ENCODE measurements around the gene KLHDC8B.

Gene KLHDC8B

GRCh38 chr3:49161197-49161596, 10.2 kb upstream of the KLHDC8B start:
- no peak for DNase-seq

GRCh38 chr3:49161808-49162530, 9.4 kb upstream of the KLHDC8B start:
- no peak for DNase-seq

GRCh38 chr3:49162751-49163419, 8.5 kb upstream of the KLHDC8B start:
- DNase-seq, result no peak

GRCh38 chr3:49163609-49164008, 7.8 kb upstream of the KLHDC8B start:
- no peak for DNase-seq

GRCh38 chr3:49164983-49165720, 6.2 kb upstream of the KLHDC8B start:
- DNase-seq, result no peak

- peak; percentile 27 for DNase-seq
Observed at GRCh38 chr3:49165771-49166751, 5.3 kb upstream of the KLHDC8B start, which contains the start of gene CCDC71. Gene CCDC71 (minus strand): TSS chr3:49166331. CDS start chr3:49164208, 2,123 bp downstream.

GRCh38 chr3:49166752-49167556, 4.4 kb upstream of the KLHDC8B start:
- no peak for DNase-seq

GRCh38 chr3:49170744-49171118, 667 bp upstream of the KLHDC8B start:
- DNase-seq, result no peak

GRCh38 chr3:49171775-49172500, 540 bp downstream of the KLHDC8B start:
- no peak for DNase-seq

- no peak for DNase-seq
Observed at GRCh38 chr3:49172551-49173041, 1.2 kb downstream of the KLHDC8B start.

- DNase-seq, result no peak
Observed at GRCh38 chr3:49173116-49173791, 1.9 kb downstream of the KLHDC8B start.

- no peak for DNase-seq
Observed at GRCh38 chr3:49173792-49174170, 2.4 kb downstream of the KLHDC8B start.

- DNase-seq, result no peak
Observed at GRCh38 chr3:49174397-49174985, 3.1 kb downstream of the KLHDC8B start.

- no peak for DNase-seq
Observed at GRCh38 chr3:49175530-49175929, 4.1 kb downstream of the KLHDC8B start.

GRCh38 chr3:49177073-49177472, 5.7 kb downstream of the KLHDC8B start:
- no peak for DNase-seq

- no peak for DNase-seq
Observed at GRCh38 chr3:49180116-49180515, 8.7 kb downstream of the KLHDC8B start.

GRCh38 chr3:49181351-49181750, 10.0 kb downstream of the KLHDC8B start:
- DNase-seq, result no peak

GRCh38 chr3:49182682-49183081, 11.3 kb downstream of the KLHDC8B start:
- DNase-seq, result no peak

GRCh38 chr3:49183873-49184272, 12.5 kb downstream of the KLHDC8B start:
- DNase-seq, result no peak

GRCh38 chr3:49191741-49192140, 20.3 kb downstream of the KLHDC8B start:
- DNase-seq, result no peak

Data from NK-92 treated with Interleukin-12 subunit alpha and Interleukin-12 subunit beta, amount 100 ng/mL, for 24 hours (cell line).